ENCODE data around the gene SMURF1.

The SMURF1 gene

DNA sequence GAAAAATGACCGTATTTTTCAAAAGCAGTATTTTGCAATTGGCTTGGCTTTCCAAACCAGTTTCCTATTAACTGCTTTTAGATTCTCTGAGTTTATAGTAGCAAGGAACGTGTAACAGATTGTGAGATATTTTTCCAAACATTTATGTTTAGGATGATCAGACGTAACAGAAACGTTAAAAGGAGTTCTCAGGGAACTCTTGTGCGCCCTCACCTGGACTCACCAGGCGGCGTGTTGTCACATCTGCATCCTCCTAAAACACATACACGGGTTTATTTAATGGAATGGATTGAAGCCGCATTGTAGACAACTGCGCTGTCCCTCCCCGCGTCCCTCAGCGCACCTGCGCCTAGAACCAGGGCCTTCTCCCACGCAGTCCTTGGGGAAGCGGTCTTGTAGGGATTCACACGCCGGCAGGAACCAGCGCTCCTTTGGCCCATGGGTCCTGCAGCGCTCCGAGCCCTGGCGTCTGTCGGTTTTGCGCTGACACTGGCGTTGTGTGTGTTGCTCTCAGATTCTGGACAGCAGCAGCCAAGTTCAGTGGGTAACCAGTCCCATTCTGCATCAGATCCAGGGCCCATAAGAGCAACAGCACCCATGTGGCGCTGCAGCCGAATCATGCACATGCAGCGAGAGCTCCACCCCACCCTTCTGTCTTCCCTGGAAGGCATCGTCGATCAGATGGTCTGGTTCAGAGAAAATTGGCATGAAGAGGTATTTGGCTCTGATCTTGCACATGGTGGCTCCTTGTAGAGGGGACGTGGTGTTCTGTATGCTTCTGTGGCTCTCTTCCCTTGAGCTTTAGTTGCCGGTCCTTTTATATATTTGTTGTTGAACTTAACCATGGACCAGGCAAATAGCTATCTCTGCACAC lies 150.6 kb downstream of the SMURF1 start:
- Histone ChIP-seq H3K27me3 (ENCODE audit: control insufficient read depth in 1 of 2, insufficient read depth in 2 of 2, low read length in 2 of 2) (no peaks in the 10 kb centered on the region), H3K4me3 (ENCODE audit: low read depth in 1 of 2, low read length in 2 of 2) (no peak overlapping the region), H3K9ac (ENCODE audit: low read depth in 1 of 2, low read length in 2 of 2) (no peak overlapping the region), H3K9me3 (ENCODE audit: control insufficient read depth in 1 of 2, low read length in 2 of 2) (no peaks in the 10 kb centered on the region), H3K4me1 (ENCODE audit: control insufficient read depth in 1 of 2, insufficient read depth in 2 of 2, low read length in 2 of 2) (no peaks in the 10 kb centered on the region), H3K36me3 (ENCODE audit: control insufficient read depth in 1 of 2, insufficient read depth in 2 of 2, low read length in 2 of 2) (peaks cover 55 to 88% of the 10 kb centered on the region in 2 donors), H3K27ac (ENCODE audit: low read depth, low read length) (no peak overlapping the region)

DNA sequence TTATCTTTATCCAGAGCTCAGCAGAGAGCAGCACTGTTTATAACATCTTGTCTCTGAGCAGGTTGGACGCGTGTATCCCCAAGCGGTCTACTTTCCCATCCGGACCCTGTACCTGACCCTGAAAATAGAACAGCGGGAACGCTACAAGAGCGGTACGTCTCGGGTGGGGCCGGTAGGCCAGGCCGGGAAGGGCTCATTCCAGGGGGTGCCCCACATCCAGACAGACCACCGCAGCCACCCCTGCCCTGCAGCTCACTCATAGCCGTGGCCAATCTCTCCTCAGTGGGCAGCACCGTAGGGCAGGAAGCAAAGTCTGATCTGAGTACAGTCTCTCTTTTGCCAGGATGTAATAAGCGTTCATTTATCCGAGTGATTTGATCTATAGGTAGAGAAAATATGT lies 151.8 kb downstream of the SMURF1 start:
- Histone ChIP-seq H3K4me3 (ENCODE audit: low read depth in 1 of 2, low read length in 2 of 2) (no peak overlapping the region), H3K4me1 (ENCODE audit: control insufficient read depth in 1 of 2, insufficient read depth in 2 of 2, low read length in 2 of 2) (no peaks in the 10 kb centered on the region), H3K36me3 (ENCODE audit: control insufficient read depth in 1 of 2, insufficient read depth in 2 of 2, low read length in 2 of 2) (peaks cover 57 to 97% of the 10 kb centered on the region in 2 donors)

DNA sequence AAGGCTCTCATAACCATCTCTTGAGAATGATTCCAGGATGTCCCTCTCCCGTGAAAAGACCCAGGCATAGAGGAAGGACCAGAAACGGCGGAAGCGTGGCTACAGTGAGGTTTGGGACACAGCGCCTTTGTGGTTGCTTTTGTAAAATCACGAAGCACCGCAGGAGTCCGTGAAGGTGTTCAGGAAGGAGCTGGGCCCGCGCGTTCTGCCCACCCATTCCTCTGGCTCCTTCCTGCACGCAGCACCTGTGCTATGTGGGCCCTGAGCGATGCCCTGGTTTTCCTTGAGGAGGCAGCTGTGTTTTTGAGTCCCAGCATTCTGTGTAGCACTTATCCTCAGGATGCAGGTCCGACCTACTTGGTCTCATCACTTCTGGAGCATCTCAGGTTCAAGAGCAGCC lies 152.8 kb downstream of the SMURF1 start:
- no peaks in the 10 kb centered on the region for H3K4me1 ChIP-seq (ENCODE audit: control insufficient read depth in 1 of 2, insufficient read depth in 2 of 2, low read length in 2 of 2)
- H3K4me3 ChIP-seq (ENCODE audit: low read depth in 1 of 2, low read length in 2 of 2) = no peak overlapping the region
- H3K9me3 ChIP-seq (ENCODE audit: control insufficient read depth in 1 of 2, low read length in 2 of 2) = peaks cover 0 to under 1% of the 10 kb centered on the region in 2 donors
- peaks cover 56 to 100% of the 10 kb centered on the region in 2 donors for H3K36me3 ChIP-seq (ENCODE audit: control insufficient read depth in 1 of 2, insufficient read depth in 2 of 2, low read length in 2 of 2)
- H3K27me3 ChIP-seq (ENCODE audit: control insufficient read depth in 1 of 2, insufficient read depth in 2 of 2, low read length in 2 of 2) = no peaks in the 10 kb centered on the region
- no peak overlapping the region for H3K27ac ChIP-seq (ENCODE audit: low read depth, low read length)
- H3K9ac ChIP-seq (ENCODE audit: low read depth in 1 of 2, low read length in 2 of 2) = no peak overlapping the region

More for the DNA sequence above, 151.8 kb downstream of the SMURF1 start:
- no peaks in the 10 kb centered on the region for H3K27me3 ChIP-seq (ENCODE audit: control insufficient read depth in 1 of 2, insufficient read depth in 2 of 2, low read length in 2 of 2)
- no peak overlapping the region for H3K9ac ChIP-seq (ENCODE audit: low read depth in 1 of 2, low read length in 2 of 2)
- H3K27ac ChIP-seq (ENCODE audit: low read depth, low read length) = no peak overlapping the region
- no peaks in the 10 kb centered on the region for H3K9me3 ChIP-seq (ENCODE audit: control insufficient read depth in 1 of 2, low read length in 2 of 2)

DNA sequence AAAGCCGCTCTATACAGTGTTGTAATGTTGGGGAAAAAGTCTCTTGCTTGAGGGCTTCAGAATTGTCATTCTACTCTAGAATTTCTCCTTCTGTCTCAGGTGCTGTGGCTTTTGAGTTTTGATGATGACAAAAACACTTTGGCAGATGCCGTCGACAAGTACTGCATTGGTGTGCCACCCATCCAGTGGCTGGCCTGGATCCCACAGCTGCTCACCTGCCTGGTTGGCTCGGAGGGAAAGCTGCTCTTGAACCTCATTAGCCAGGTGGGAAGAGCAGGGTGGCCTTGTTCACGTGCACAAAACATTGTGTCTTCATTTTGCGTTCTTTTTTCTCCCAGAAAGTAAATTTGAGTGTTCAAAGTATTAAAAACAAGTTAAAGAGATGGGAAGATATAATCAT lies 153.6 kb downstream of the SMURF1 start:
- Histone ChIP-seq H3K27ac (ENCODE audit: low read depth, low read length) (no peak overlapping the region), H3K27me3 (ENCODE audit: control insufficient read depth in 1 of 2, insufficient read depth in 2 of 2, low read length in 2 of 2) (no peaks in the 10 kb centered on the region), H3K9me3 (ENCODE audit: control insufficient read depth in 1 of 2, low read length in 2 of 2) (peaks cover 0 to 5% of the 10 kb centered on the region in 2 donors), H3K4me1 (ENCODE audit: control insufficient read depth in 1 of 2, insufficient read depth in 2 of 2, low read length in 2 of 2) (no peaks in the 10 kb centered on the region), H3K9ac (ENCODE audit: low read depth in 1 of 2, low read length in 2 of 2) (no peak overlapping the region), H3K4me3 (ENCODE audit: low read depth in 1 of 2, low read length in 2 of 2) (no peak overlapping the region), H3K36me3 (ENCODE audit: control insufficient read depth in 1 of 2, insufficient read depth in 2 of 2, low read length in 2 of 2) (peaks cover 56 to 100% of the 10 kb centered on the region in 2 donors)

DNA sequence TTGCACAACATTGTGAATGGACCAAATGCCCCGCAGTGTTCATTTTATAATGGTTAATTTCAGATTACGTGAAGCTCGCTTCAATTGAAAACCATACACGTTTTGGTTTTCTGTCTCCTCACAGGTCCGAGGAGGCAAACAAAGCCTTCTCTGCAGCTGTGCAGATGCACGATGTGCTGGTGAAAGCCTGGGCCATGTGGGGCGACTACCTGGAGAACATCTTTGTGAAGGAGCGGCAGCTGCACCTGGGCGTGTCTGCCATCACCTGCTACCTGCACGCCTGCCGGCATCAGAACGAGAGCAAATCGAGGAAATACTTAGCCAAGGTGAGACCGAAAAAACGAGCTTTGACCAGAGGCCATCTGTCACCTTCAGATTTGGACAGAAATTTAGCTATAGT lies 155.3 kb downstream of the SMURF1 start:
- H3K9ac ChIP-seq (ENCODE audit: low read depth in 1 of 2, low read length in 2 of 2) = no peak overlapping the region
- peaks cover 56 to 98% of the 10 kb centered on the region in 2 donors for H3K36me3 ChIP-seq (ENCODE audit: control insufficient read depth in 1 of 2, insufficient read depth in 2 of 2, low read length in 2 of 2)
- no peak overlapping the region for H3K4me3 ChIP-seq (ENCODE audit: low read depth in 1 of 2, low read length in 2 of 2)
- H3K4me1 ChIP-seq (ENCODE audit: control insufficient read depth in 1 of 2, insufficient read depth in 2 of 2, low read length in 2 of 2) = no peaks in the 10 kb centered on the region
- H3K27me3 ChIP-seq (ENCODE audit: control insufficient read depth in 1 of 2, insufficient read depth in 2 of 2, low read length in 2 of 2) = no peaks in the 10 kb centered on the region
- no peak overlapping the region for H3K27ac ChIP-seq (ENCODE audit: low read depth, low read length)
- H3K9me3 ChIP-seq (ENCODE audit: control insufficient read depth in 1 of 2, low read length in 2 of 2) = peaks cover 0 to 5% of the 10 kb centered on the region in 2 donors

DNA sequence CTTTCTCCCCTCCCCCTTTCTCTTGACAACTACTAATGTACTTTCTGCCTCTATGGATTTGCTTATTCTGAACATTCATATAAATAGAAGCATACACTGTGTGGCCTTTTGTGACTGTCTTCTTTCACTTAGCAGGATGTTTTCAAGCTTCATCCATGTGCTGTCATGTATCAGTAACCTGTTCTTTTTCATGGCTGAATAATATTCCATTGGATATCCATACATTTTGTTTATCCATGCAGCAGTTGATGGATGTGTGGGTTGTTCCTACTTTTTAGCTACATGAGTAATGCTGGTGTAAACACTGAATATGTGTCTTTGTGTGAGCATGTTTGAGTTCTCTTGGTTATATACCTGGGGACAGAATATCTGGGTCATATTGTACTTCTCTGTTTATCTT lies 158.0 kb downstream of the SMURF1 start:
- H3K27ac ChIP-seq (ENCODE audit: low read depth, low read length) = no peak overlapping the region
- no peaks in the 10 kb centered on the region for H3K4me1 ChIP-seq (ENCODE audit: control insufficient read depth in 1 of 2, insufficient read depth in 2 of 2, low read length in 2 of 2)
- no peak overlapping the region for H3K4me3 ChIP-seq (ENCODE audit: low read depth in 1 of 2, low read length in 2 of 2)
- peaks cover 46 to 97% of the 10 kb centered on the region in 2 donors for H3K36me3 ChIP-seq (ENCODE audit: control insufficient read depth in 1 of 2, insufficient read depth in 2 of 2, low read length in 2 of 2)
- no peak overlapping the region for H3K9ac ChIP-seq (ENCODE audit: low read depth in 1 of 2, low read length in 2 of 2)
- H3K9me3 ChIP-seq (ENCODE audit: control insufficient read depth in 1 of 2, low read length in 2 of 2) = peaks cover 0 to 5% of the 10 kb centered on the region in 2 donors
- no peaks in the 10 kb centered on the region for H3K27me3 ChIP-seq (ENCODE audit: control insufficient read depth in 1 of 2, insufficient read depth in 2 of 2, low read length in 2 of 2)

DNA sequence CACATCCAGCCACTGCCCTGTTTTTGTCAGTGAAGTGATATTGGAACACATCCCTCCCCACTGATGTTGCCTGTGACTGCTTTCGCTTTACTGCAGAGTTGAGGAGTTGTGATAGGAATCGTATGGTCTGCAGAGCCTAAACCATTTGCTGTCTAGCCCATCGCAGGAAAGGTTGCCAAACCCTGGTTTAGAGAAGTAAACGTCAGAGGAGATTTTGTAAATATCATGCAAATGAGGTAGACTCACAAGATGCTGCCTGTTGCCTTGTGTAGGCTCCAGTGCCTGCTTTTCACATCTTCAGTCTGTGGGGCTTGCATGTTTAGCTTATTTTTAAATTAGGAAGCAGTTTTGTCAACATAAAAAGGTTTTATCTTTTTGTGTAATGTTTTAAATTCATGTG lies 158.5 kb downstream of the SMURF1 start:
- Histone ChIP-seq H3K4me3 (ENCODE audit: low read depth in 1 of 2, low read length in 2 of 2) (no peak overlapping the region), H3K9ac (ENCODE audit: low read depth in 1 of 2, low read length in 2 of 2) (no peak overlapping the region), H3K36me3 (ENCODE audit: control insufficient read depth in 1 of 2, insufficient read depth in 2 of 2, low read length in 2 of 2) (peaks cover 44 to 97% of the 10 kb centered on the region in 2 donors), H3K9me3 (ENCODE audit: control insufficient read depth in 1 of 2, low read length in 2 of 2) (peaks cover 0 to 5% of the 10 kb centered on the region in 2 donors), H3K27me3 (ENCODE audit: control insufficient read depth in 1 of 2, insufficient read depth in 2 of 2, low read length in 2 of 2) (no peaks in the 10 kb centered on the region), H3K27ac (ENCODE audit: low read depth, low read length) (no peak overlapping the region), H3K4me1 (ENCODE audit: control insufficient read depth in 1 of 2, insufficient read depth in 2 of 2, low read length in 2 of 2) (no peaks in the 10 kb centered on the region)

DNA sequence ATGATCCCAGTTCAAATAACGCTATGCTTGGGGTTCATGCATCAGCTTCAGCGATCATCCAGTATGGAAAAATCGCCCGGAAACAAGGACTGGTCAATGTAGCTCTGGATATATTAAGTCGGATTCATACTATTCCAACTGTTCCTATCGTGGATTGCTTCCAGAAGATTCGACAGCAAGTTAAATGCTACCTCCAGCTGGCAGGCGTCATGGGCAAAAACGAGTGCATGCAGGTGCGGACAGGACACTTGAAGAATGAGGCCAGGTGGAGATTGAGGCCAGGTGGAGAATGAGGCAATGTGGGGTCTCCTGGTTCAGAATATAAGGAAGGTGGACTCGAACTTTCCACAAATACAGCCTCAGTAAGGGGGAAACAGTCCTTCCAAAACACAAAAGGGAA lies 159.8 kb downstream of the SMURF1 start:
- Histone ChIP-seq H3K4me3 (ENCODE audit: low read depth in 1 of 2, low read length in 2 of 2) (no peak overlapping the region), H3K27ac (ENCODE audit: low read depth, low read length) (no peak overlapping the region), H3K36me3 (ENCODE audit: control insufficient read depth in 1 of 2, insufficient read depth in 2 of 2, low read length in 2 of 2) (peaks cover 50 to 95% of the 10 kb centered on the region in 2 donors), H3K9ac (ENCODE audit: low read depth in 1 of 2, low read length in 2 of 2) (no peak overlapping the region), H3K27me3 (ENCODE audit: control insufficient read depth in 1 of 2, insufficient read depth in 2 of 2, low read length in 2 of 2) (no peaks in the 10 kb centered on the region), H3K9me3 (ENCODE audit: control insufficient read depth in 1 of 2, low read length in 2 of 2) (peaks cover 0 to 5% of the 10 kb centered on the region in 2 donors), H3K4me1 (ENCODE audit: control insufficient read depth in 1 of 2, insufficient read depth in 2 of 2, low read length in 2 of 2) (no peaks in the 10 kb centered on the region)

DNA sequence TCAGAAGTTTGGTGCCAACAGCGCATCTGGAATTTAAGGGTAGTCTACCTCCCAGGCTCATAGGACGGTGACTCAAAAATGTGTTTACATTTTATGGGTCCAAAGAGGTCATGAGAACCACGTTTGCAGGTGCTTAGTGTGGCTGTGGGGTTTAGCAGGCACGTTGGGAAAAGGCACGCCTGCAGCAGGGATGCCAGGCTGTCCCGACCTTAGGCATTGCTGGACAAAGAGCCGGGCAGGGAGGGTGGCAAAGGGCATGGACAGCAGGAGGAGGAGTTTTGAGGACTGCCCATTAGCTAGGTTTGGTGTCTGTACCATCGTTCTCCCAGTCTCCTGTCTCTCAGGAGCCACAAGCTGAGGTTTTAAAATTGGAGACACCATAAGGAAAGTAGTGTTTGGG lies 161.2 kb downstream of the SMURF1 start:
- no peak overlapping the region for H3K4me3 ChIP-seq (ENCODE audit: low read depth in 1 of 2, low read length in 2 of 2)
- H3K27me3 ChIP-seq (ENCODE audit: control insufficient read depth in 1 of 2, insufficient read depth in 2 of 2, low read length in 2 of 2) = no peaks in the 10 kb centered on the region
- H3K4me1 ChIP-seq (ENCODE audit: control insufficient read depth in 1 of 2, insufficient read depth in 2 of 2, low read length in 2 of 2) = no peaks in the 10 kb centered on the region
- H3K36me3 ChIP-seq (ENCODE audit: control insufficient read depth in 1 of 2, insufficient read depth in 2 of 2, low read length in 2 of 2) = peaks cover 52 to 95% of the 10 kb centered on the region in 2 donors
- H3K27ac ChIP-seq (ENCODE audit: low read depth, low read length) = no peak overlapping the region
- H3K9ac ChIP-seq (ENCODE audit: low read depth in 1 of 2, low read length in 2 of 2) = no peak overlapping the region
- H3K9me3 ChIP-seq (ENCODE audit: control insufficient read depth in 1 of 2, low read length in 2 of 2) = peaks cover 0 to 5% of the 10 kb centered on the region in 2 donors

DNA sequence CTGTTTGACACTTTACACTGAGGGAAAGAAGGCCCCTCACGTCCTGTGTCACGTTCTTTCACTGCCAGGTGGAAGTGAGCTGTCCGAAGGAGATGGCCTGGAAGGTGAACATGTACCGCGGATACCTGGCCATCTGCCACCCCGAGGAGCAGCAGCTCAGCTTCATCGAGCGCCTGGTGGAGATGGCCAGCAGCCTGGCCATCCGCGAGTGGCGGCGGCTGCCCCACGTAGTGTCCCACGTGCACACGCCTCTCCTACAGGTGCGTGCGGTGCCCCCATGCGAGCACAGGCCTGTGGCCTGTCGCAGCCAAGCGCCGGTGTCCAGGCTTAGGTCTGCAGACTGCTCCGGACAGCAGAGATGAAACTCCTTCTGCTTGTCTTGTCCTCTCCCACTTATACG lies 162.2 kb downstream of the SMURF1 start:
- Histone ChIP-seq H3K4me1 (ENCODE audit: control insufficient read depth in 1 of 2, insufficient read depth in 2 of 2, low read length in 2 of 2) (no peaks in the 10 kb centered on the region), H3K27me3 (ENCODE audit: control insufficient read depth in 1 of 2, insufficient read depth in 2 of 2, low read length in 2 of 2) (no peaks in the 10 kb centered on the region), H3K27ac (ENCODE audit: low read depth, low read length) (no peak overlapping the region), H3K9ac (ENCODE audit: low read depth in 1 of 2, low read length in 2 of 2) (no peak overlapping the region), H3K36me3 (ENCODE audit: control insufficient read depth in 1 of 2, insufficient read depth in 2 of 2, low read length in 2 of 2) (peaks cover 60 to 95% of the 10 kb centered on the region in 2 donors), H3K4me3 (ENCODE audit: low read depth in 1 of 2, low read length in 2 of 2) (no peak overlapping the region), H3K9me3 (ENCODE audit: control insufficient read depth in 1 of 2, low read length in 2 of 2) (peaks cover 0 to 5% of the 10 kb centered on the region in 2 donors)
